Liver (tissue), 9 donors: Measurements from ENCODE around the gene FLNC. TPM values are rescaled to one million over a fixed set of nuclear protein-coding genes. Genes with fewer than 3 reads are reported as not detected.

Source experiments
- DNase-seq: peaks from one replicate; pipeline ENCODE4 v3.0.0-alpha.2; 2017; ENCODE audit warnings: low spot score
- H3K27ac ChIP-seq, 2 donors: one replicate each; pipeline ENCODE4 v1.7.0; 2013; ENCODE audit warnings: inconsistent platforms in 2 of 2, low read length in 2 of 2, control low read depth in 1 of 2, low read depth in 1 of 2, mild to moderate bottlenecking in 1 of 2
- H3K27me3 ChIP-seq, 4 donors: one replicate each; pipeline versions ENCODE4 v1.6.1 to v1.7.0; 2013; ENCODE audit warnings: low read length in 3 of 4, inconsistent platforms in 1 of 4, mild to moderate bottlenecking in 1 of 4, moderate library complexity in 1 of 4; ENCODE audit not compliant: control insufficient read depth in 4 of 4, insufficient read depth in 4 of 4
- H3K36me3 ChIP-seq, 4 donors: one replicate each; pipeline versions ENCODE4 v1.6.1 to v1.7.0; 2013; ENCODE audit warnings: low read length in 3 of 4, mild to moderate bottlenecking in 3 of 4, low read depth in 1 of 4, moderate library complexity in 1 of 4; ENCODE audit not compliant: control insufficient read depth in 4 of 4, insufficient read depth in 3 of 4
- H3K4me1 ChIP-seq, 4 donors: one replicate each; pipeline versions ENCODE4 v1.6.1 to v1.7.0; 2013; ENCODE audit warnings: low read length in 3 of 4, mild to moderate bottlenecking in 3 of 4, moderate library complexity in 1 of 4; ENCODE audit not compliant: control insufficient read depth in 4 of 4, insufficient read depth in 4 of 4
- H3K4me3 ChIP-seq, 3 donors: one replicate each; pipeline versions ENCODE4 v1.6.1 to v1.7.0; 2013; ENCODE audit warnings: low read length in 3 of 3, control low read depth in 1 of 3, low read depth in 1 of 3, mild to moderate bottlenecking in 1 of 3
- H3K9ac ChIP-seq, 2 donors: one replicate each; pipeline ENCODE4 v1.7.0; 2013; ENCODE audit warnings: low read length in 2 of 2, mild to moderate bottlenecking in 2 of 2, moderate library complexity in 2 of 2, control low read depth in 1 of 2, low read depth in 1 of 2
- H3K9me3 ChIP-seq, 4 donors: one replicate each; pipeline versions ENCODE4 v1.6.1 to v1.7.0; 2013; ENCODE audit warnings: low read length in 3 of 4; ENCODE audit not compliant: control insufficient read depth in 4 of 4
- ATF3 ChIP-seq: IDR thresholded peaks from 2 replicates; pipeline ENCODE4 v1.6.1; 2016; ENCODE audit warnings: antibody characterized with exemption
- EGR1 ChIP-seq, 2 donors: IDR thresholded peaks; 2 replicates each; pipeline ENCODE4 v1.6.1; 2016 to 2018; ENCODE audit warnings: antibody characterized with exemption in 2 of 2, low read depth in 2 of 2
- FOXA1 ChIP-seq: IDR thresholded peaks from 2 replicates; pipeline ENCODE4 v1.6.1; 2016; ENCODE audit warnings: antibody characterized with exemption
- FOXA2 ChIP-seq: IDR thresholded peaks from 2 replicates; pipeline ENCODE4 v1.6.1; 2016; ENCODE audit warnings: antibody characterized with exemption
- GABPA ChIP-seq, 2 donors: IDR thresholded peaks in 1 of 2; conservative IDR thresholded peaks in 1 of 2; 2 replicates each; pipeline ENCODE4 v1.6.1; 2016; ENCODE audit warnings: antibody characterized with exemption in 2 of 2, mild to moderate bottlenecking in 1 of 2, moderate library complexity in 1 of 2
- HNF4A ChIP-seq, 2 donors: conservative IDR thresholded peaks; 2 replicates each; pipeline ENCODE4 v1.6.1; 2016; ENCODE audit warnings: antibody characterized with exemption in 2 of 2, mild to moderate bottlenecking in 2 of 2
- HNF4G ChIP-seq: IDR thresholded peaks from 2 replicates; pipeline ENCODE4 v1.6.1; 2016; ENCODE audit warnings: antibody characterized with exemption
- JUND ChIP-seq, 2 donors: IDR thresholded peaks; 2 replicates each; pipeline ENCODE4 v1.6.1; 2016; ENCODE audit warnings: antibody characterized with exemption in 2 of 2
- RAD21 ChIP-seq, 2 donors: IDR thresholded peaks; 2 replicates each; pipeline ENCODE4 v1.6.1; 2016; ENCODE audit warnings: antibody characterized with exemption in 2 of 2, mild to moderate bottlenecking in 2 of 2
- RXRA ChIP-seq, 2 donors: IDR thresholded peaks; 2 replicates each; pipeline ENCODE4 v1.6.1; 2017 to 2018; ENCODE audit warnings: antibody characterized with exemption in 2 of 2, mild to moderate bottlenecking in 1 of 2
- SP1 ChIP-seq: IDR thresholded peaks from 2 replicates; pipeline ENCODE4 v1.6.1; 2018; ENCODE audit warnings: antibody characterized with exemption, mild to moderate bottlenecking
- TAF1 ChIP-seq: conservative IDR thresholded peaks from 2 replicates; pipeline ENCODE4 v1.6.1; 2016; ENCODE audit warnings: antibody characterized with exemption, mild to moderate bottlenecking
- YY1 ChIP-seq: IDR thresholded peaks from 2 replicates; pipeline ENCODE4 v1.6.1; 2016; ENCODE audit warnings: antibody characterized with exemption, mild to moderate bottlenecking
- WGBS: extraction: QIAGEN DNeasy Blood & Tissue Kit; methylation state at CpG from one replicate; pipeline ENCODE4 v1.1.7; 2013; 5-methylcytosine and 5-hydroxymethylcytosine counted together
- polyA plus RNA-seq, 2 donors: library from polyadenylated mRNA; stranded (reverse) in 1 of 2; unstranded in 1 of 2; fragments of 200-250 nt in 1 of 2; fragments of >200 nt in 1 of 2; fragmentation: Nextera tagmentation in 1 of 2; extraction: Ambion mirVana in 1 of 2; gene quantifications; one replicate each; pipeline versions ENCODE4 v1.2.1 to v1.2.3, GENCODE V29; 2013 to 2015
- total RNA-seq, 2 donors: library from RNA; depleted of rRNA; stranded (reverse); fragments of >200 nt; gene quantifications; one replicate each; pipeline ENCODE4 v1.2.3, GENCODE V29; 2014
- TF ChIP-seq, protein P1 (sequence below): fragments of 150-350 bp; IDR thresholded peaks from 2 replicates; pipeline ENCODE4 v1.5.1; 2017; ENCODE audit warnings: improper control_type of control experiment, low read depth, low read length; ENCODE audit not compliant: missing input control
- TF ChIP-seq, protein P2 (sequence below): IDR thresholded peaks from 2 replicates; pipeline ENCODE4 v1.6.1; 2016; ENCODE audit warnings: antibody characterized with exemption
- donor health status: healthy.
- donor health status: healthy.
- donor health status: healthy.
- donor health status: healthy.
- donor health status: healthy.

The FLNC gene
- total and polyA plus RNA-seq, 4 donors, result 0.03 to 2.3 (median 0.53) TPM

- TF ChIP-seq, protein P1, sequence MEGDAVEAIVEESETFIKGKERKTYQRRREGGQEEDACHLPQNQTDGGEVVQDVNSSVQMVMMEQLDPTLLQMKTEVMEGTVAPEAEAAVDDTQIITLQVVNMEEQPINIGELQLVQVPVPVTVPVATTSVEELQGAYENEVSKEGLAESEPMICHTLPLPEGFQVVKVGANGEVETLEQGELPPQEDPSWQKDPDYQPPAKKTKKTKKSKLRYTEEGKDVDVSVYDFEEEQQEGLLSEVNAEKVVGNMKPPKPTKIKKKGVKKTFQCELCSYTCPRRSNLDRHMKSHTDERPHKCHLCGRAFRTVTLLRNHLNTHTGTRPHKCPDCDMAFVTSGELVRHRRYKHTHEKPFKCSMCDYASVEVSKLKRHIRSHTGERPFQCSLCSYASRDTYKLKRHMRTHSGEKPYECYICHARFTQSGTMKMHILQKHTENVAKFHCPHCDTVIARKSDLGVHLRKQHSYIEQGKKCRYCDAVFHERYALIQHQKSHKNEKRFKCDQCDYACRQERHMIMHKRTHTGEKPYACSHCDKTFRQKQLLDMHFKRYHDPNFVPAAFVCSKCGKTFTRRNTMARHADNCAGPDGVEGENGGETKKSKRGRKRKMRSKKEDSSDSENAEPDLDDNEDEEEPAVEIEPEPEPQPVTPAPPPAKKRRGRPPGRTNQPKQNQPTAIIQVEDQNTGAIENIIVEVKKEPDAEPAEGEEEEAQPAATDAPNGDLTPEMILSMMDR, result no peak
These were observed 49.1 kb upstream of the FLNC start (continued) for GRCh38 chr7:128781126-128781525.

DNA sequence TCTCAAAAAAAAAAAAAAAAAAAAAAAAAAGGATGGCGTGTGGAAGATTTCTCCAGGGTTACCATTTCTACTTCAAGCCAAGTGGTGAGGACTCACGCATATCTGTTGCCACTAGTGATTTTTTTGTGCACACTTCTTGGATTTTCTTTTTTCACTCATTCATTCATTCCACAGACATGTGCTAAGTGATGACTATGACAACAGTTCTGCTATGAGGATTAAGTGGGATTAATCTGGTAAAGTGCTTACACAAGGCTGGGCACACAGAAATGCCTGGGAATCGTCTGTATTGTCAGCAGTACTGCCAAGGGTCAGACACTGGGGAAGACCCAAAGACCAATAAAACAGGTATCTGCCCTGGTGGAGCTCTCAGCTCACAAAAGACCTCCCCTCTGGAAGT is 48.4 kb upstream of the FLNC start:
- H3K36me3 ChIP-seq, result no peaks in the 10 kb centered on the region
- H3K9ac ChIP-seq, result no peak overlapping the region
- no peak overlapping the region for H3K4me3 ChIP-seq
- DNase-seq, result no peak
- 73% methylated on average over 3 of the region's 3 CpGs for WGBS
- no peaks in the 10 kb centered on the region for H3K4me1 ChIP-seq
- no peak overlapping the region for H3K27ac ChIP-seq
- TF ChIP-seq GABPA (IDR thresholded peaks at IDR 0.05 in 1 of 2, conservative IDR thresholded peaks at IDR 0.05 in 1 of 2) (no peak), HNF4A (conservative IDR thresholded peaks at IDR 0.05) (no peak), HNF4G (no peak), SP1 (no peak), EGR1 (IDR thresholded peaks at IDR 0.05; ENCODE audit: low read depth in 2 of 2) (no peak), FOXA2 (no peak), RAD21 (IDR thresholded peaks at IDR 0.05) (no peak), JUND (IDR thresholded peaks at IDR 0.05) (no peak), ATF3 (no peak), FOXA1 (no peak), YY1 (no peak)
- TF ChIP-seq, protein P2, sequence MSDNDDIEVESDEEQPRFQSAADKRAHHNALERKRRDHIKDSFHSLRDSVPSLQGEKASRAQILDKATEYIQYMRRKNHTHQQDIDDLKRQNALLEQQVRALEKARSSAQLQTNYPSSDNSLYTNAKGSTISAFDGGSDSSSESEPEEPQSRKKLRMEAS, result no peak
- TF ChIP-seq, protein P1, result no peak
- no peaks in the 10 kb centered on the region for H3K27me3 ChIP-seq
- H3K9me3 ChIP-seq, result no peaks in the 10 kb centered on the region

GRCh38 chr7:128783143-128783861 is 46.9 kb upstream of the FLNC start:
- WGBS, result 55% methylated on average over 15 of the region's 15 CpGs

More at GRCh38 chr7:128783143-128783861, 46.9 kb upstream of the FLNC start:
- no peak overlapping the region for H3K9ac ChIP-seq
- H3K4me3 ChIP-seq, result no peak overlapping the region
- TF ChIP-seq JUND (IDR thresholded peaks at IDR 0.05), result no peak
- no peak for TF ChIP-seq RAD21 (IDR thresholded peaks at IDR 0.05)
- TF ChIP-seq RXRA (IDR thresholded peaks at IDR 0.05), result peak; percentile 76 to 77
- TF ChIP-seq FOXA2, result no peak
- TF ChIP-seq ATF3, result peak; percentile 91
- no peak for TF ChIP-seq TAF1
- TF ChIP-seq HNF4G, result no peak
- no peaks in the 10 kb centered on the region for H3K27me3 ChIP-seq
- H3K36me3 ChIP-seq, result no peaks in the 10 kb centered on the region
- H3K27ac ChIP-seq, result no peak overlapping the region
- H3K9me3 ChIP-seq, result no peaks in the 10 kb centered on the region
- no peaks in the 10 kb centered on the region for H3K4me1 ChIP-seq
- DNase-seq, result peak; percentile 63
